Naive thymus-derived CD4-positive, alpha-beta T cell (primary cell): ENCODE data around the gene PAK4. TPM values are rescaled to one million over a fixed set of nuclear protein-coding genes. Genes with fewer than 3 reads are reported as not detected.

ENCODE experiments used
- ATAC-seq: fragments of 150-1000 bp; cut with Tn5 transposase; 2 replicates; pipeline ENCODE4 v1.10.0; 2021; ENCODE audit warnings: mild to moderate bottlenecking, moderate library complexity
- CTCF ChIA-PET: fragments of 350-600 bp; sonication (Branson Sonifier 250); formaldehyde crosslinking; loops from one replicate; lab custom pipeline; 2021; ENCODE audit warnings: antibody characterized with exemption; lab: Charles Lee
- POLR2A ChIA-PET: fragments of 350-600 bp; sonication (Branson Sonifier 250); formaldehyde crosslinking; loops from one replicate; lab custom pipeline; 2021; ENCODE audit warnings: antibody characterized with exemption, inconsistent platforms; lab: Charles Lee
- DNase-seq, 9 donors: peaks; one replicate each; pipeline versions ENCODE4 v3.0.0 to v3.0.0-alpha.2; 2020 to 2022; ENCODE audit warnings: mixed read lengths in 1 of 9
- H3K27ac ChIP-seq: one replicate; pipeline ENCODE4 v1.7.0; 2013; ENCODE audit warnings: mild to moderate bottlenecking, low read depth, low read length, moderate library complexity
- H3K27me3 ChIP-seq, 2 donors: one replicate each; pipeline ENCODE4 v1.7.0; 2013; ENCODE audit warnings: low read length in 2 of 2, mild to moderate bottlenecking in 2 of 2, moderate library complexity in 2 of 2; ENCODE audit not compliant: control insufficient read depth in 2 of 2, insufficient read depth in 2 of 2
- H3K36me3 ChIP-seq, 3 experiments: 1 replicate in 2 of 3; 2 replicates in 1 of 3; pipeline ENCODE4 v1.7.0; 2013; ENCODE audit warnings: low read length in 3 of 3, mild to moderate bottlenecking in 3 of 3, moderate library complexity in 1 of 3; ENCODE audit not compliant: insufficient read depth in 3 of 3, control insufficient read depth in 2 of 3
- H3K4me1 ChIP-seq, 2 donors: one replicate each; pipeline ENCODE4 v1.7.0; 2013; ENCODE audit warnings: low read length in 2 of 2, mild to moderate bottlenecking in 2 of 2, moderate library complexity in 1 of 2; ENCODE audit not compliant: control insufficient read depth in 2 of 2, insufficient read depth in 2 of 2
- H3K4me3 ChIP-seq: 2 replicates; pipeline ENCODE4 v1.7.0; 2013; ENCODE audit warnings: mild to moderate bottlenecking, low read length
- H3K9me3 ChIP-seq, 3 experiments: 1 replicate in 2 of 3; 2 replicates in 1 of 3; pipeline ENCODE4 v1.7.0; 2013; ENCODE audit warnings: low read length in 3 of 3; ENCODE audit not compliant: control insufficient read depth in 2 of 3
- H3K27ac Mint-ChIP-seq, 9 donors: one replicate each; pipeline ENCODE4 v1.8.0; 2020 to 2022; ENCODE audit warnings: mixed read lengths in 9 of 9, mild to moderate bottlenecking in 8 of 9, moderate library complexity in 5 of 9, inconsistent platforms in 2 of 9
- H3K27me3 Mint-ChIP-seq, 5 donors: one replicate each; pipeline ENCODE4 v1.8.0; 2021 to 2022; ENCODE audit warnings: mixed read lengths in 5 of 5, mild to moderate bottlenecking in 1 of 5
- H3K36me3 Mint-ChIP-seq, 5 donors: one replicate each; pipeline ENCODE4 v1.8.0; 2020 to 2022; ENCODE audit warnings: mixed read lengths in 5 of 5, mild to moderate bottlenecking in 3 of 5, inconsistent platforms in 1 of 5
- H3K4me1 Mint-ChIP-seq, 7 donors: one replicate each; pipeline ENCODE4 v1.8.0; 2020 to 2022; ENCODE audit warnings: mixed read lengths in 7 of 7, mild to moderate bottlenecking in 3 of 7, inconsistent platforms in 1 of 7
- H3K4me3 Mint-ChIP-seq, 10 donors: one replicate each; pipeline ENCODE4 v1.8.0; 2020 to 2022; ENCODE audit warnings: mild to moderate bottlenecking in 10 of 10, mixed read lengths in 10 of 10, moderate library complexity in 6 of 10, inconsistent platforms in 2 of 10
- H3K9me3 Mint-ChIP-seq, 11 donors: one replicate each; pipeline ENCODE4 v1.8.0; 2020 to 2022; ENCODE audit warnings: mixed read lengths in 11 of 11, mild to moderate bottlenecking in 4 of 11, inconsistent platforms in 1 of 11, moderate library complexity in 1 of 11
- intact Hi-C, 2 donors: fragments of 100-400 bp; cut with micrococcal nuclease; formaldehyde crosslinking; loops; one replicate each; pipeline ENCODE4 v1.15.1; 2023
- polyA plus RNA-seq, 2 donors: library from polyadenylated mRNA; unstranded; fragments of 300-500 nt; fragmentation: Illumina TruSeq; gene quantifications; one replicate each; pipeline ENCODE4 v1.2.3, GENCODE V29; 2021
- total RNA-seq, 6 experiments: library from RNA in 5 of 6; stranded (reverse) in 5 of 6; gene quantifications; 1 replicate in 5 of 6; 2 replicates in 1 of 6; pipeline ENCODE4 v1.2.3 and lab custom pipeline; 2021 to 2026

Gene PAK4
- total and polyA plus RNA-seq, 7 experiments from 2014 or later = 1.0 to 17.5 (median 10.4) TPM

DNA sequence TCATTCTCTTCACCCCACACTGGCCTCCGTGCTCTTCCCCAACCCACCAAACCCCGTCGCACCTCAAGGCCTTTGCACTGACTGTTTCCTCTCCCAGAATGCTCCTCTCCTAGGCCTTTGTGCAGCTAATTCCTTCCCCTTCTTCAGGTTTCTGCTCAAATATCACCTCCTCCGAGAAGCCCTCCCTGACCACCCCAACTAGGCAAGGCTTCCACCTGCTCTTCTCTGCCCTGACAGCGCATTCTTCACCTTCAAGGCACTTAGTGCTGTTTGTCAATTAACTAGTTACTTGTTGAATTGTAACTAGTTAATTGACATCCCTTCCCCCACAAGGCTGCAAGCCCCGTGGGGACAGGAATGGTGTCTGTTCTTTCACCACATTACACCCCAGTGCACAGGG, 63.4 kb downstream of the PAK4 start:
- H3K27me3 Mint-ChIP-seq = peaks cover 10 to 38% (median 16%) of the 10 kb centered on the region in 5 donors
- Histone ChIP-seq H3K9me3 (no peaks in the 10 kb centered on the region), H3K27me3 (no peaks in the 10 kb centered on the region), H3K36me3 (no peaks in the 10 kb centered on the region), H3K27ac (no peak overlapping the region), H3K4me3 (no peak overlapping the region), H3K4me1 (no peaks in the 10 kb centered on the region)
- ChIA-PET CTCF (no interaction called here), POLR2A (no interaction called here)
- H3K27ac Mint-ChIP-seq = no peak overlapping the region
- intact Hi-C loops = no loop called here
- no peak for DNase-seq
- peaks cover 0 to 4% (median 0%) of the 10 kb centered on the region in 7 donors for H3K4me1 Mint-ChIP-seq
- ATAC-seq = no peak
- H3K36me3 Mint-ChIP-seq = no peaks in the 10 kb centered on the region
- H3K4me3 Mint-ChIP-seq = no peak overlapping the region
- no peaks in the 10 kb centered on the region for H3K9me3 Mint-ChIP-seq

DNA sequence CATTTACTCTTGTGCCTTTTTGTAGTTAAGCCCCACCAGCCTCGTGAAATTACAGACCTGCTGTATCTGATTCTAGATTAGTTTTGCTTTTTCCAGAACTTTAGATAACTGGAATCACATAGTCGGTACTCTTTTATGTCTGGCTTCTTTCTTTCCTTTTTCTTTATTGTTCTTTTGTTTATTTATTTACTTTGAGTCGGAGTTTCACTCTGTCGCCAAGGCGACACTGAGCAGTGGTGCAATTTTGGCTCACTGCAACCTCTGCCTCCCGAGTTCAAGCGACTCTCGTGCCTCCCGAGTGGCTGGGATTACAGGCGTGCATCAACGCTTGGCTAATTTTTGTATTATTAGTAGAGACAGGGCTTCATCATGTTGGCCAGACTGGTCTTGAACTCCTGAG, 65.2 kb downstream of the PAK4 start:
- Mint-ChIP-seq H3K27ac (no peak overlapping the region), H3K27me3 (peaks cover 22 to 51% (median 28%) of the 10 kb centered on the region in 5 donors), H3K9me3 (no peaks in the 10 kb centered on the region), H3K36me3 (no peaks in the 10 kb centered on the region), H3K4me1 (peaks cover 8 to 13% (median 9%) of the 10 kb centered on the region in 7 donors), H3K4me3 (no peak overlapping the region)
- no peaks in the 10 kb centered on the region for H3K9me3 ChIP-seq
- ATAC-seq (no peak), DNase-seq (no peak)
- H3K4me3 ChIP-seq = no peak overlapping the region
- no peak overlapping the region for H3K27ac ChIP-seq
- CTCF ChIA-PET = no interaction called here
- peaks cover 2 to 4% of the 10 kb centered on the region in 2 donors for H3K4me1 ChIP-seq
- intact Hi-C loops = no loop called here
- POLR2A ChIA-PET = no interaction called here
- H3K36me3 ChIP-seq = no peaks in the 10 kb centered on the region
- peaks cover 0 to 6% of the 10 kb centered on the region in 2 donors for H3K27me3 ChIP-seq

DNA sequence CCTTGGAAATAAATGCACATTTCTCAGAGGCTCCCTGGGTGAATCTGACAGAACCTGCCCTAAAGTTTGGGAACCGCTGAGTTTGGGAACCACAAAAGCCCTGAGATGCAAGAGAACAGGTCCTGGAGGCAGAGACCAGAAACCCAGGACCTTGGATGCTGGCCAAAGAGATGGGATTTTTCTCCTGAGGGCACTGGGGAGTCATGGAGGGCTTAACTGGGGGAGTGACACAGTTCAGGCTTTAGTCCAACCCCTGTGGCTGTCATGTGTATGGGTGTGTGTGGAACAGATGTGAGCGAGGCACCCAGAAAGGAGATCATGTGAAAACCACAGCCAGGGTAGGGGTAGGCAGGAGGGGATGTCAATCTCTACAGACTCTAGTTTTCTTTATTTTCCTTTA, 67.3 kb downstream of the PAK4 start:
- H3K4me1 Mint-ChIP-seq = peaks cover 12 to 24% (median 19%) of the 10 kb centered on the region in 7 donors
- peaks cover 0 to 2% (median 0%) of the 10 kb centered on the region in 5 donors for H3K36me3 Mint-ChIP-seq
- Histone ChIP-seq H3K9me3 (no peaks in the 10 kb centered on the region), H3K27me3 (peaks cover 0 to 16% of the 10 kb centered on the region in 2 donors), H3K36me3 (no peaks in the 10 kb centered on the region), H3K27ac (no peak overlapping the region), H3K4me3 (no peak overlapping the region), H3K4me1 (peaks cover 9 to 16% of the 10 kb centered on the region in 2 donors)
- H3K27ac Mint-ChIP-seq = no peak overlapping the region
- ChIA-PET CTCF (no interaction called here), POLR2A (no interaction called here)
- no peak overlapping the region for H3K4me3 Mint-ChIP-seq
- H3K9me3 Mint-ChIP-seq = no peaks in the 10 kb centered on the region
- DNase-seq (no peak), ATAC-seq (no peak)
- intact Hi-C loops = no loop called here
- H3K27me3 Mint-ChIP-seq = peaks cover 31 to 62% (median 39%) of the 10 kb centered on the region in 5 donors

DNA sequence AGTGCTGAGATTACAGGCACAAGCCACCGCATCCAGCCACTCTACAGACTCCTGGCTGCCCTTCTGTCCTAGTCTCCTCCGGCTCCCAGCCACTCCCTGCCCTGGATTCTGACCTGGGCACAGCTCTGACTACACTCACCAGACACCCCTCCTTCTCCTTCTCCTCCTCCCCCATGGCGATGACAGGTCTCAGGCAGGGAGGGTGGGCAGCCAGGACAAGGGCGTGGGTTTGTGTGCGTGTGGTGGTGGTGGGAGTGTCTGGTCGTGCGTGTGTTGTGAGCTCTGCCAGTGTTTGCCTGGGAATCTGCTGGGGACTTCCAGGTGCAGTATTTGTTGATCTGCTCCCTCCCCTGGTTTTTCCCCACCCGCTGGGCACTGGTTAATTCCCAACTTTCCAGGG, 68.2 kb downstream of the PAK4 start:
- Histone ChIP-seq H3K27me3 (peaks cover 0 to 16% of the 10 kb centered on the region in 2 donors), H3K27ac (no peak overlapping the region), H3K4me1 (peaks cover 9 to 16% of the 10 kb centered on the region in 2 donors), H3K36me3 (no peaks in the 10 kb centered on the region), H3K4me3 (no peak overlapping the region), H3K9me3 (no peaks in the 10 kb centered on the region)
- no peak overlapping the region for H3K27ac Mint-ChIP-seq
- H3K4me1 Mint-ChIP-seq = peaks cover 12 to 24% (median 19%) of the 10 kb centered on the region in 7 donors
- H3K27me3 Mint-ChIP-seq = peaks cover 34 to 68% (median 46%) of the 10 kb centered on the region in 5 donors
- intact Hi-C loops = no loop called here
- CTCF ChIA-PET = no interaction called here
- ATAC-seq = no peak
- H3K9me3 Mint-ChIP-seq = no peaks in the 10 kb centered on the region
- H3K4me3 Mint-ChIP-seq = no peak overlapping the region
- H3K36me3 Mint-ChIP-seq = peaks cover 0 to 2% (median 0%) of the 10 kb centered on the region in 5 donors
- no peak for DNase-seq
- POLR2A ChIA-PET = no interaction called here

DNA sequence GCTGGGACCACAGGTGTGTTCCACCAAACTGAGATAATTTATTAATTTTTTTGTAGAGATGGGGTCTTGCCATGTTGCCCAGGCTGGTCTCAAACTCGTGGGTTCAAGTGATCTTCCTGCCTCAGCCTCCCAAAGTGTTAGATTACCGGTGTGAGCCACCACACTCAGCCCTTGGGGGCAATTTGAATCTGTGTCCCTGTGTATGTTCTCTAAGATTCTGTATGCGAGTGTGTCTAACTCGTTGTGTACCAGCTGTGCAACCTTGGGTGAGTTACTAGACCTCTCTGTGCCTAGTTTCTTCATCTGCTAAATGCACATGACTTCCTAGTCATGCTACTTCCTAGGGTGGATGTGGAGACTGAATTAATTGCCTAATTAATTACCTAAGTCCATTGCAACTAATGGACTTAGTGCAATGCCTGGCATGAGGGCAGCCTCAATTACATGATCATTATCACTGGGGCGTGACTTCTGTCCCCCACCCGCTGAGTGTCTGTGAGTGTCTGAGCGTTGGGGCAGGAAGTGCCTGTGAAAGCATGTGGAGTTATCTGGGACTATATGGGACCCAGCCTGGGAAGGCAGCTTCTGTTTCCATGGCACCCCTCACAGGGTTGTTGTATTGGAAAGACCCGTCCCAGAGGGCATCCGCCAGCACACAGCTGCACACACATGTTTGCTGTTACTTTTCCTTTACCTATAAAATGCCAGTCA, 69.4 kb downstream of the PAK4 start:
- Histone ChIP-seq H3K27me3 (peaks cover 0 to 19% of the 10 kb centered on the region in 2 donors), H3K4me3 (no peak overlapping the region), H3K9me3 (no peaks in the 10 kb centered on the region), H3K36me3 (no peaks in the 10 kb centered on the region), H3K4me1 (peaks cover 9 to 16% of the 10 kb centered on the region in 2 donors), H3K27ac (no peak overlapping the region)
- H3K4me1 Mint-ChIP-seq = peaks cover 12 to 24% (median 19%) of the 10 kb centered on the region in 7 donors
- ATAC-seq = no peak
- POLR2A ChIA-PET = no interaction called here
- peaks cover 30 to 74% (median 49%) of the 10 kb centered on the region in 5 donors for H3K27me3 Mint-ChIP-seq
- H3K27ac Mint-ChIP-seq = no peak overlapping the region
- CTCF ChIA-PET = no interaction called here
- intact Hi-C loops = no loop called here
- H3K36me3 Mint-ChIP-seq = peaks cover 0 to 2% (median 0%) of the 10 kb centered on the region in 5 donors
- H3K9me3 Mint-ChIP-seq = no peaks in the 10 kb centered on the region
- DNase-seq = no peak
- peak overlapping the region in 6 of 10 donors; percentile 8 to 74 (median 42) for H3K4me3 Mint-ChIP-seq

DNA sequence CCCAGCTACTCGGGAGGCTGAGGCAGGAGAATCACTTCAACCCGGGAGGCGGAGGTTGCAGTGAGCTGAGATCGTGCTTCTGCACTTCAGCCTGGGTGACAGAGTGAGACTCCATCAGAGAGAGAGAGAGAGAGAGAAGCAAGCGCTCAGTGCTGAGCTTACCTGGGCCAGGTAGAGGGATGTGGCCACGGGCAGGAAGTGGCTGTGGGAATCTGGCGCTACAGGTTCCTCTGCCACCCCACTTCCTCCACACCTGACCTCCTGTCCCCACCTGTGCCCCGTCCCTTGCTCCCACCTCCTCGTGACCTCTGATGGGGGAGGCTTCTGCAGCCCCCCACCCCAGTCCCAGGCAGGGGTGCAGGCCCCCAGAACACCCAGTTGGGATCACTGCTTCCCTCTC, 70.2 kb downstream of the PAK4 start:
- Histone ChIP-seq H3K36me3 (no peaks in the 10 kb centered on the region), H3K4me3 (no peak overlapping the region), H3K27me3 (peaks cover 0 to 19% of the 10 kb centered on the region in 2 donors), H3K4me1 (peaks cover 9 to 16% of the 10 kb centered on the region in 2 donors), H3K9me3 (no peaks in the 10 kb centered on the region), H3K27ac (no peak overlapping the region)
- Mint-ChIP-seq H3K4me1 (peaks cover 12 to 24% (median 19%) of the 10 kb centered on the region in 7 donors), H3K27me3 (peaks cover 34 to 76% (median 53%) of the 10 kb centered on the region in 5 donors), H3K4me3 (peak overlapping the region in 7 of 10 donors; percentile 8 to 74 (median 42)), H3K27ac (peak overlapping the region in 1 of 9 donors; percentile 30), H3K36me3 (peaks cover 0 to 2% (median 0%) of the 10 kb centered on the region in 5 donors), H3K9me3 (no peaks in the 10 kb centered on the region)
- ATAC-seq = peak; percentile 43
- POLR2A ChIA-PET = no interaction called here
- peak in 3 of 9 donors; percentile 10 to 26 (median 12) for DNase-seq
- intact Hi-C loops = no loop called here
- CTCF ChIA-PET = no interaction called here
